HUES6 (cell line): Measurements from ENCODE around the gene ZNF521.
"Not testable (repeated sequence)": the region's sequence is repeated elsewhere in the genome, so short reads cannot be mapped to it uniquely, and the experiment has no call there.

Source experiments
- H3K27ac ChIP-seq: 2 replicates; pipeline ENCODE4 v1.7.0; 2013; ENCODE audit warnings: low read depth, mild to moderate bottlenecking, low read length, inconsistent platforms
- H3K27me3 ChIP-seq: 2 replicates; pipeline ENCODE4 v1.6.1; 2013; ENCODE audit warnings: low read length; ENCODE audit not compliant: control insufficient read depth, insufficient read depth
- H3K36me3 ChIP-seq: 2 replicates; pipeline ENCODE4 v1.6.1; 2013; ENCODE audit warnings: low read length; ENCODE audit not compliant: control insufficient read depth, insufficient read depth
- H3K4me1 ChIP-seq: 2 replicates; pipeline ENCODE4 v1.6.1; 2013; ENCODE audit warnings: low read length; ENCODE audit not compliant: control insufficient read depth, insufficient read depth
- H3K4me3 ChIP-seq: 2 replicates; pipeline ENCODE4 v1.5.1; 2013; ENCODE audit warnings: low read depth, low read length
- H3K9ac ChIP-seq: one replicate; pipeline ENCODE4 v1.6.1; 2013; ENCODE audit warnings: mild to moderate bottlenecking, low read length
- H3K9me3 ChIP-seq: 2 replicates; pipeline ENCODE4 v1.6.1; 2013; ENCODE audit warnings: low read depth, low read length; ENCODE audit not compliant: control insufficient read depth, insufficient read depth

The ZNF521 gene

DNA sequence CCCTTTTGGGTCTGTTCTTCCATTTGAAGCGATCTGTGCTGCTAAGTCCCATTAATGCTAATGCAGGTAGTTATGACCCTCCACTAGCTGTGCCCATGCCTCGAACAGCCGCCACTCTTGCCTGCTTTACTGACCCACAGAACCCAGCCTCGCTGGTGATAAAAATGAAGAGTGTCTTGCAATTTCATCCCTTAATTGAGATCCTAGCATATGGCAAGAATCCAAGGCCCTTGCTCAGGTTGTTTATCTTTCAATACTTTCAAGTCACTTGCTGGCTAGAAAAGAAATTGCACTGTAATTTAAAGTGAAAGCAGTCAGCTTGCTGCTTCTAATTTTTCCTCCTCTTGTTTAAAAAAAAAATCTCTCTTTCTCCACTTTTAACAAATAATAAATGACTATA lies 73.6 kb downstream of the ZNF521 start:
- no peak overlapping the region for H3K9ac ChIP-seq
- H3K36me3 ChIP-seq: no peaks in the 10 kb centered on the region
- no peak overlapping the region for H3K4me3 ChIP-seq
- H3K27ac ChIP-seq: no peak overlapping the region
- peaks cover 15% of the 10 kb centered on the region; the same call in 1 of the 2 replicates for H3K4me1 ChIP-seq
- H3K9me3 ChIP-seq: no peaks in the 10 kb centered on the region
- H3K27me3 ChIP-seq: no peaks in the 10 kb centered on the region

DNA sequence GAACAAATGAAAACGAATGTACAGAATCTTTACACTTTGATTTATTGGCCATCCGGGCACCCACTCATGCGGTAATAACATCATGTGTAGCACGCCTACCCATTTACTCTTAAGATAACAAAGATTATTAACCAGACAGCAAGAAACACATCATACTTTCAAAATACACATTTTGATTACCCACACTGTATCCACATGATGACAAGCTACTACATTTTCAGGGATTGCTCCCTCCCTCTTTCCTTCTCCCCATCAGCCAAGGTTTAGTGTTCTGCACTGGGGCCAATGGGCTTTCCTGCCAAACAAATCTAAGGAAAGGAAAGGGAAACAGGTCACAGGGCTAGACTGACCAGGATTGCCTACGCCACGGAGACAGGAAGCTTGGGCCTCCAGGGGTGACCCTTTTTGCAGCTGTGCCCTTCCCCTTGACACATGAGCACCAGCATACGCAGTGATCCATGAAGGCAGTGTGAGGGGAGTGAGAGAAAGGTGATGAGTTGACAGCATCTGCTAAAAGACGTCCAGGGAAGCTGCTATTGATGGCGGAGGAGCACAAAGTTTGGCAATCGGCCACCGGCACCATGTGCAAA lies 76.5 kb downstream of the ZNF521 start:
- Histone ChIP-seq H3K9me3 (no peaks in the 10 kb centered on the region), H3K4me1 (no peaks in the 10 kb centered on the region)

DNA sequence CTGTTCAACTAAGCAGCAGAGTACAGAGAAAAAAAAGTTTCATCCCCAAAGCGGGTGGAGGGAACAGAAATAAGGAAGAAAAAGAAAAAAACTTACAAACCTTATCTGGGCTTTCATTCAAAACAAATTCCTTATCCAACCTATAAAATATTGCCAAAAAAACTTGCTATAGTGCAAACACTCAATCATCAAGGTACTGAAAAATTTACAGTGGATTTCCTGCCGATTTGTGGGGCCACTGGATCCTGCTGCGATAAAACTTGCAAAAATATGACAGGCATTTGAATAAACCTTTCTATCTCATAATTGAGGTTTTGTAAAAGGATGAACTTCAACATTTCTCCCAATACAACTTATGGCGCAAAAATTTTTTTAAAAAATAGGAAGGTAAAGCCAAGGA lies 77.0 kb downstream of the ZNF521 start:
- Histone ChIP-seq H3K27me3 (no peaks in the 10 kb centered on the region), H3K9ac (no peak overlapping the region), H3K9me3 (no peaks in the 10 kb centered on the region), H3K36me3 (no peaks in the 10 kb centered on the region), H3K4me1 (no peaks in the 10 kb centered on the region), H3K4me3 (no peak overlapping the region), H3K27ac (no peak overlapping the region)

More for the DNA sequence above, 76.5 kb downstream of the ZNF521 start:
- Histone ChIP-seq H3K36me3 (no peaks in the 10 kb centered on the region), H3K4me3 (no peak overlapping the region), H3K27me3 (no peaks in the 10 kb centered on the region), H3K27ac (no peak overlapping the region), H3K9ac (no peak overlapping the region)

DNA sequence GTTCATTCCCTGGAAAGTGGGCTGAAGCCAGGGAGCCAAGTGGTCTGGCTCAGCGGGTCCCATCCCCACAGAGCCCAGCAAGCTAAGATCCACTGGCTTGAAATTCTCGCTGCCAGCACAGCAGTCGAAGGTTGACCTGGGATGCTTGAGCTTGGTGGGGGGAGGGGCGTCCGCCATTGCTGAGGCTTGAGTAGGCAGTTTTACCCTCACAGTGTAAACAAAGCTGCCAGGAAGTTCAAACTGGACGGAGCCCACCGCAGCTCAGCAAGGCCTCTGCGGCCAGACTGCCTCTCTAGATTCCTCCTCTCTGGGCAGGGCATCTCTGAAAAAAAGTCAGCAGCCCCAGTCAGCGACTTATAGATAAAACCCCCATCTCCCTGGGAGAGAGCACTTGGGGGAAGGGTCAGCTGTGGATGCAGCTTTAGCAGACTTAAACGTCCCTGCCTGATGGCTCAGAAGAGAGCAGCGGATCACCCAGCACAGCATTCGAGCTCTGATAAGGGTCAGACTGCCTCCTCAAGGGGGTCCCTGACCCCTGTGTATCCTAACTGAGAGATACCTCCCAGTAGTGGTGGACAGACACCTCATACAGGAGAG lies 84.9 kb downstream of the ZNF521 start:
- H3K36me3 ChIP-seq, H3K9ac ChIP-seq, H3K27me3 ChIP-seq, H3K4me3 ChIP-seq, H3K9me3 ChIP-seq, H3K27ac ChIP-seq: not testable (repeated sequence)
- H3K4me1 ChIP-seq: peaks cover 10% of the 10 kb centered on the region

DNA sequence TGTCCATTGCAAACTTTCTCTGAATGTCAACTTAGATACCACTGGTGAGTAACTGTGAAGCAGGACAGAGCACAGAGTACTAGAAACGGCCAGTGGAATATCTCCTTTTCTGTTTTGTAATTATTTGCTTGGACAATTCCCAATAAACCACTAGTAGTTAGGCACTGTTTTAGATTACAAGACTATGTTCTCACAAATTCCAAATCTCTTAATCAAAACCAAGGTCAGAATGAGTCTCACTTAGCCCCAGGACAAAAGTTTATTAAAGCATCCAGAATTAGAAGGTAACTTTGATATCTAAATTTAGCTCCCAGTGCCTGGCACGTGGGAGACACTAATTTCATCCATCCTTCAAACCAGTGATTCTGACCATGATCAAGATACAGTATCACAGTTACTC lies 89.0 kb downstream of the ZNF521 start:
- Histone ChIP-seq H3K4me3 (no peak overlapping the region), H3K36me3 (no peaks in the 10 kb centered on the region), H3K9ac (no peak overlapping the region), H3K27ac (no peak overlapping the region), H3K4me1 (peaks cover 10% of the 10 kb centered on the region), H3K9me3 (no peaks in the 10 kb centered on the region), H3K27me3 (no peaks in the 10 kb centered on the region)

DNA sequence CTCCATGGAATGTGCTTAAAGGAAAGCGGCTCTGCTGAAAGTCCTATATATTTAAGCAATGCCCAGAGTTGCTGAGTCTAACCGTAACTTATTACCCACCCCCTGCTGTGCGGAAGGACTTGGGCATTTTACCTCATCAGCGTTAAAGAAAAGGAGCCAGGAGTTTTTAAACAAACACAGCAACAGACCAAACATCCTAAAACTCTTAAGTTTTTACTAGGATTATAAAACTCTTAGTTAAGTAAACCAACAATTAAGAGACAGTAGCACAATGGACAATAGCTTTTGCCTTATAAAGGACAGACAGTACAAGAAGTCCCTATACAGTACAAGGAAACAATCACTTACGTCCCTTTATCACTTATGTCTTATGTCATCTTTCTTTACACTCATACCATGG lies 90.2 kb downstream of the ZNF521 start:
- Histone ChIP-seq H3K9ac (no peak overlapping the region), H3K4me1 (peaks cover 5% of the 10 kb centered on the region; the same call in 1 of the 2 replicates), H3K36me3 (no peaks in the 10 kb centered on the region), H3K9me3 (no peaks in the 10 kb centered on the region), H3K27me3 (no peaks in the 10 kb centered on the region), H3K4me3 (no peak overlapping the region), H3K27ac (no peak overlapping the region)

DNA sequence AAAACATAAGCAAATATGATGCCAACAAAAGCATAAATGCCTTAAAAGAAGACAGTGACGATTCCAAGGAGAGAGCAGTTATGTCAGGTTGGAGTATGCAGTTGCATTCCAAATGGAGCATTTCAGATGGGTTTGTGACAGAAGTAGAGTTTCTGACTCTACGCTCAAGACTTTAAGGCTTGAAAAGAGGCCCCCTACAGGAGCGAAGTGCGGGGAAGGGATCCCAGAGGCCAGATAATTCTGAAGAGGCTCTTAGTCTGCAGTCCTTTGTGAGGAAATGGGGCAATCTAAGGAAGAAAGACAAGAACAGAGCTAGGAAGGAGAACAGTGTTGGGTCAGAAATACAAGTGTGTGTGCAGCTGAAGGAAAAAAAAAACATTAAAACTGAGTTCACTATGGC lies 95.5 kb downstream of the ZNF521 start:
- H3K36me3 ChIP-seq: no peaks in the 10 kb centered on the region
- no peaks in the 10 kb centered on the region for H3K4me1 ChIP-seq
- H3K27ac ChIP-seq: no peak overlapping the region
- H3K9ac ChIP-seq: no peak overlapping the region
- H3K4me3 ChIP-seq: no peak overlapping the region
- H3K9me3 ChIP-seq: no peaks in the 10 kb centered on the region
- no peaks in the 10 kb centered on the region for H3K27me3 ChIP-seq

DNA sequence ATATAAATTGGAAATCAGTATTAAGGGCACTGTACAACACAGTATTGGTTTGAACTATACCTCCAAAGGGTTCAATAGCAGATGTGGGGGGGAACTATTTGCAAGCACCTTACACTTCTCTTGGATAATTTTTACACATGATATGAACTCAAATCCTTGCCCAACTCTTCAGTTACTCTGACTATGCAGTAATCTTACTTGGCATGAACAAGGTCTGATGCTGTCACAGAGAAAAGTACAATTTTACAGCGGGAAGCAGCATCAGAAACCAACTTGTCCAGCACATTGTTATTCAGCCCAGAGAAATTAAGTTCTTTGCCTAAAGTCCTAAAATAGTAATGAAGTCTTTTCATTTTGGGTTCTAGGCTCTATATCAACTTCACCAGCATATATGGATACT lies 98.2 kb downstream of the ZNF521 start:
- Histone ChIP-seq H3K4me1 (no peaks in the 10 kb centered on the region), H3K27ac (no peak overlapping the region), H3K27me3 (no peaks in the 10 kb centered on the region)

DNA sequence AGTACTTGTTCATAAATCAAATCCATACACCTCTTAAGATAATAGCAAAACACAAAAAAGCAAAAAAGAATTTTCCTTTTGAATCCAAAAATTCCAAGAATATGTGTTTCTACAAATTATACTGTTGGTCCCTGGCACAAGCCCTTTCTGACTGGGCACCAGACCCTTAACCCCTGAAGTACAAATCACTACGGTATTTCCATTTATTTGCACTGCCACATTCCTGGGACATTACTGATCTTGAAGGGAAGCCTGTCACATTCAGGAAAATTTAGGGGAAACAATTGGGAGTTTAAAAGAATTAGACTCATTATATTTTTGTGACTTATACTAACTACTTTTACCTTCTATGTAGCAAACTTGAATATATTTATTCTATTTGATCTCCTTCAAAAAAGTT lies 98.8 kb downstream of the ZNF521 start:
- Histone ChIP-seq H3K4me3 (no peak overlapping the region), H3K36me3 (no peaks in the 10 kb centered on the region)

More for the DNA sequence above, 98.2 kb downstream of the ZNF521 start:
- Histone ChIP-seq H3K9ac (no peak overlapping the region), H3K9me3 (no peaks in the 10 kb centered on the region), H3K4me3 (no peak overlapping the region), H3K36me3 (no peaks in the 10 kb centered on the region)

DNA sequence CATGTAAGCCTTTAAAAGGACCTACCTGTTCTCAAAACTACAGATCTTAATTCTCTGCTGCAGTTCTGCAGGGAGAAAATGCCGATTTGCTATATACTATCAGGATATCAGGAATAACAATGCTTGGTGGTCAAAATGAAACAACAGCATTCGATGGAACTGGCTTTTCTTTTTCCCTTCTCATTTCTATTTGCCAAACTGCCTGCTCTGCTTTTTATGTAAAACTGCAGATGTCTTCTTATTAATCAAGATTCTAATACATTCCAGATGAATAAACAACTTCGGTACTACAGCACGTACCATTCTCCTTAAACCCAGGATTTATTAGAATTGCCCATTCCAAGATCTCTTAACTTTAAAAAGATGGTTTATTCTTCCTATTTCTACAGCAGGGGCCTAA lies 100.9 kb downstream of the ZNF521 start:
- Histone ChIP-seq H3K9me3 (no peaks in the 10 kb centered on the region), H3K27me3 (no peaks in the 10 kb centered on the region), H3K36me3 (no peaks in the 10 kb centered on the region), H3K4me3 (no peak overlapping the region), H3K27ac (no peak overlapping the region), H3K9ac (no peak overlapping the region), H3K4me1 (no peaks in the 10 kb centered on the region)

More for the DNA sequence above, 98.8 kb downstream of the ZNF521 start:
- H3K27ac ChIP-seq: no peak overlapping the region
- H3K27me3 ChIP-seq: no peaks in the 10 kb centered on the region
- H3K9ac ChIP-seq: no peak overlapping the region
- H3K4me1 ChIP-seq: no peaks in the 10 kb centered on the region
- H3K9me3 ChIP-seq: no peaks in the 10 kb centered on the region

DNA sequence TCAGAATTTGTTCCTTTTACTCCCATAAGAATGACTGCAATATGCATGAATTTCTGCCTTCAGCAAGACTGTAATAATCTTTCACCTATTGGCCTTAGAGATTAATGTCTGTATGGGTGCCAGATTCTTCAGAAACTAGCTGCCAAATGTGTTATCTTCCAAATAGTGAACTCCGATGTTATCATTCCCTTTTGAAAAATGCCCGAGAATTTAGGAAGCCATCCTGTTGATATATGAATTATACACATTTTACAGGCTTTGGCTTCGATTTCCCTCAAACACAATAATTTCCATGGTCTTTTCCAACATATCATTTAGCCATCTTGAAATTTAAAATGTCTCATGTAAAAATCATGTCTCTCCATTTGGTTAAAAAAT lies 101.5 kb downstream of the ZNF521 start:
- no peaks in the 10 kb centered on the region for H3K4me1 ChIP-seq
- H3K27me3 ChIP-seq: no peaks in the 10 kb centered on the region
- H3K27ac ChIP-seq: no peak overlapping the region
- no peaks in the 10 kb centered on the region for H3K9me3 ChIP-seq
- no peak overlapping the region for H3K9ac ChIP-seq
- H3K36me3 ChIP-seq: no peaks in the 10 kb centered on the region
- H3K4me3 ChIP-seq: no peak overlapping the region
